GM12892 (cell line): Measurements from ENCODE around the gene PPP2R2D.

ENCODE experiments used
- POLR2A ChIP-seq: IDR thresholded peaks from 2 replicates; pipeline ENCODE4 v1.6.1; 2011; ENCODE audit warnings: low read depth, low read length, control low read depth
- TAF1 ChIP-seq: IDR thresholded peaks from 2 replicates; pipeline ENCODE4 v1.6.1; 2011; ENCODE audit warnings: low read depth, mild to moderate bottlenecking, control low read depth, low read length, borderline replicate concordance

GRCh38 chr10:131970946-131971345 lies 70.1 kb downstream of the PPP2R2D start:
- TF ChIP-seq POLR2A (no peak), TAF1 (no peak)
